ENCODE measurements around the gene OSBPL2. TPM values are rescaled to one million over a fixed set of nuclear protein-coding genes. Genes with fewer than 3 reads are reported as not detected.

Gene OSBPL2
- total RNA-seq, 1 experiment from 2014 or later = 41.4 TPM

GRCh38 chr20:62287129-62287528 lies 48.8 kb downstream of the OSBPL2 start:
- Histone ChIP-seq H3K9me3 (ENCODE audit: control insufficient read depth, insufficient read depth, low read depth, low read length) (no peaks in the 10 kb centered on the region), H3K4me1 (ENCODE audit: control insufficient read depth, insufficient read depth, low read length) (no peaks in the 10 kb centered on the region), H3K27ac (ENCODE audit: low read length) (no peak overlapping the region), H3K36me3 (ENCODE audit: control insufficient read depth, insufficient read depth, low read length) (peaks cover 5% of the 10 kb centered on the region; the same call in 1 of the 2 replicates), H3K4me3 (ENCODE audit: low read depth in 2 of 2, low read length in 2 of 2) (no peak overlapping the region), H3K27me3 (ENCODE audit: control insufficient read depth, insufficient read depth, low read length) (no peaks in the 10 kb centered on the region)
- no peak for ATAC-seq
- in situ Hi-C loops (cut with HindIII; ENCODE audit: low pct_unique_long_range_greater_than_20kb, low sequenced_read_pairs) = no loop called here
- TF ChIP-seq REST (IDR thresholded peaks at IDR 0.05; ENCODE audit: insufficient read depth in 1 of 2, low read depth in 2 of 2, low read length in 1 of 2) (no peak), TCF7L2 (IDR thresholded peaks at IDR 0.05; ENCODE audit: low read depth, low read length) (no peak), CTCF (IDR thresholded peaks at IDR 0.05) (no peak), POLR2AphosphoS5 (IDR thresholded peaks at IDR 0.05; ENCODE audit: low read depth, low read length) (no peak)
- BruUV-seq (replicated peaks) = no TSS peak
- ChIA-PET CTCF (no interaction called here), POLR2A (no interaction called here)
- DNase-seq (ENCODE audit: low read depth, low spot score) = no peak
- intact Hi-C loops (cut with micrococcal nuclease; ENCODE audit: unreplicated experiment) = no loop called here

- CTCF ChIA-PET = no interaction called here
- in situ Hi-C loops (cut with HindIII; ENCODE audit: low pct_unique_long_range_greater_than_20kb, low sequenced_read_pairs) = no loop called here
- BruUV-seq (replicated peaks) = no TSS peak
Measured at GRCh38 chr20:62287759-62288534, 49.6 kb downstream of the OSBPL2 start.

More at GRCh38 chr20:62287759-62288534, 49.6 kb downstream of the OSBPL2 start:
- Histone ChIP-seq H3K4me3 (ENCODE audit: low read depth in 2 of 2, low read length in 2 of 2) (no peak overlapping the region), H3K4me1 (ENCODE audit: control insufficient read depth, insufficient read depth, low read length) (no peaks in the 10 kb centered on the region), H3K9me3 (ENCODE audit: control insufficient read depth, insufficient read depth, low read depth, low read length) (no peaks in the 10 kb centered on the region), H3K36me3 (ENCODE audit: control insufficient read depth, insufficient read depth, low read length) (peaks cover 5% of the 10 kb centered on the region; the same call in 1 of the 2 replicates), H3K27ac (ENCODE audit: low read length) (no peak overlapping the region), H3K27me3 (ENCODE audit: control insufficient read depth, insufficient read depth, low read length) (no peaks in the 10 kb centered on the region)
- TF ChIP-seq CTCF (IDR thresholded peaks at IDR 0.05) = no peak
- TF ChIP-seq TCF7L2 (IDR thresholded peaks at IDR 0.05; ENCODE audit: low read depth, low read length) = no peak
- no peak for TF ChIP-seq REST (IDR thresholded peaks at IDR 0.05; ENCODE audit: insufficient read depth in 1 of 2, low read depth in 2 of 2, low read length in 1 of 2)
- TF ChIP-seq POLR2AphosphoS5 (IDR thresholded peaks at IDR 0.05; ENCODE audit: low read depth, low read length) = no peak
- TF ChIP-seq SIN3A (IDR thresholded peaks at IDR 0.05; ENCODE audit: borderline replicate concordance, insufficient read depth, low read depth, low read length) = no peak
- no peak for ATAC-seq
- intact Hi-C loops (cut with micrococcal nuclease; ENCODE audit: unreplicated experiment) = no loop called here
- no peak for DNase-seq (ENCODE audit: low read depth, low spot score)
- POLR2A ChIA-PET = no interaction called here
